Mucosa of rectum (tissue), 2 donors: ENCODE data around the gene NPPB.

ENCODE experiments used
- H3K27ac ChIP-seq, 2 donors: one replicate each; pipeline ENCODE4 v1.7.0; 2013; ENCODE audit warnings: inconsistent platforms in 2 of 2, low read depth in 2 of 2, low read length in 2 of 2
- H3K27me3 ChIP-seq, 2 donors: one replicate each; pipeline ENCODE4 v1.7.0; 2013; ENCODE audit warnings: low read length in 2 of 2; ENCODE audit not compliant: control insufficient read depth in 2 of 2, insufficient read depth in 2 of 2
- H3K36me3 ChIP-seq, 2 donors: one replicate each; pipeline ENCODE4 v1.7.0; 2013; ENCODE audit warnings: low read length in 2 of 2; ENCODE audit not compliant: control insufficient read depth in 2 of 2, insufficient read depth in 2 of 2
- H3K4me1 ChIP-seq, 2 donors: one replicate each; pipeline ENCODE4 v1.7.0; 2013; ENCODE audit warnings: low read length in 2 of 2, mild to moderate bottlenecking in 1 of 2; ENCODE audit not compliant: control insufficient read depth in 2 of 2, insufficient read depth in 2 of 2
- H3K4me3 ChIP-seq, 2 donors: one replicate each; pipeline ENCODE4 v1.7.0; 2013; ENCODE audit warnings: low read length in 2 of 2
- H3K9ac ChIP-seq, 2 donors: one replicate each; pipeline ENCODE4 v1.7.0; 2013; ENCODE audit warnings: low read length in 2 of 2, low read depth in 1 of 2, mild to moderate bottlenecking in 1 of 2
- H3K9me3 ChIP-seq, 2 donors: one replicate each; pipeline ENCODE4 v1.7.0; 2013; ENCODE audit warnings: low read length in 2 of 2; ENCODE audit not compliant: control insufficient read depth in 2 of 2
- donor health status: healthy.
- donor health status: Normal muscosa, but diverticular disease.

Gene NPPB

GRCh38 chr1:11835441-11836225 lies 23.1 kb downstream of the NPPB start:
- H3K9me3 ChIP-seq: no peaks in the 10 kb centered on the region
- no peak overlapping the region for H3K27ac ChIP-seq
- H3K9ac ChIP-seq: no peak overlapping the region
- H3K4me1 ChIP-seq: no peaks in the 10 kb centered on the region
- peaks cover 75 to 89% of the 10 kb centered on the region in 2 donors for H3K36me3 ChIP-seq
- no peaks in the 10 kb centered on the region for H3K27me3 ChIP-seq
- H3K4me3 ChIP-seq: no peak overlapping the region

DNA sequence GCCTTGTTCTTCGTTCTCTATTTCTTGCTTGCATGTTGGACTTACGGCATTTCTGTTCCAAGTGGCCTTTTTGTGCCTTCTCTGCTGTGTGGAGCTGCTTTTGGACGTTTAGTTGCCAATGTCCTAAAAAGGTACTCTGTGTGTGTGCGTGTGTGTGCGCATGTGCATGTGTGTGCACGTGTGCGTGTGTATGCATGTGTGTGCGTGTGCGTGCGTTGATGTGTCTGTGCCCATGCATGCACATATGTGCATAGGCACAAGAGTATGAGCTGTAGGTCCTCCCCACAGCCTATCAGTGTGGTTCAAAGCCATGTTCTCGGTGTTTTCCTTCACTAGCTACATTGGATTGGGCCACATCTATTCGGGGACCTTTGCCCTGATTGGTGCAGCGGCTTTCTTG lies 24.8 kb downstream of the NPPB start:
- Histone ChIP-seq H3K9ac (no peak overlapping the region), H3K9me3 (no peaks in the 10 kb centered on the region), H3K27ac (no peak overlapping the region), H3K4me3 (no peak overlapping the region), H3K27me3 (no peaks in the 10 kb centered on the region), H3K4me1 (no peaks in the 10 kb centered on the region), H3K36me3 (peaks cover 70 to 85% of the 10 kb centered on the region in 2 donors)

- Histone ChIP-seq H3K4me3 (no peak overlapping the region), H3K9ac (no peak overlapping the region), H3K27ac (no peak overlapping the region), H3K36me3 (peaks cover 73 to 85% of the 10 kb centered on the region in 2 donors), H3K27me3 (no peaks in the 10 kb centered on the region), H3K9me3 (no peaks in the 10 kb centered on the region), H3K4me1 (no peaks in the 10 kb centered on the region)
Measured at GRCh38 chr1:11833497-11833896, 25.2 kb downstream of the NPPB start.

GRCh38 chr1:11831945-11832725 lies 26.6 kb downstream of the NPPB start:
- H3K36me3 ChIP-seq: peaks cover 69 to 82% of the 10 kb centered on the region in 2 donors
- no peak overlapping the region for H3K9ac ChIP-seq
- H3K4me1 ChIP-seq: no peaks in the 10 kb centered on the region
- no peak overlapping the region for H3K27ac ChIP-seq
- H3K27me3 ChIP-seq: no peaks in the 10 kb centered on the region
- no peak overlapping the region for H3K4me3 ChIP-seq
- no peaks in the 10 kb centered on the region for H3K9me3 ChIP-seq

DNA sequence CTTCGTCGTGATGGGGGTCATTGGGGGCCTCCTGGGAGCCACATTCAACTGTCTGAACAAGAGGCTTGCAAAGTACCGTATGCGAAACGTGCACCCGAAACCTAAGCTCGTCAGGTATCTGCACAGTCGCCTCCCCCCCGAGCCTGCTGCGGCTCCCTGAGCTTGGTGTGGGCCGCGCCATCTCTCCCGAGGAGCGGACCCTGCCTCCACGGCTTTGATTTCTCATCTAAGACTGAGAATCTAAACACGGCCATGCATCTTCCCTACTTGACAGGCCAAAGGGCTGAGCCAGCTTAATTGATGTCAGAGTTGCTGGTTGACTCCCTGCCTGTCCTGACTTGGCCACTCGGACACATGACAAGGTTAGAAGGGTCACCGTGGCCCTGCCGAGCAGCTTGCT lies 30.2 kb downstream of the NPPB start:
- Histone ChIP-seq H3K27me3 (no peaks in the 10 kb centered on the region), H3K9ac (no peak overlapping the region), H3K27ac (no peak overlapping the region), H3K4me1 (no peaks in the 10 kb centered on the region), H3K9me3 (no peaks in the 10 kb centered on the region), H3K36me3 (peaks cover 63 to 68% of the 10 kb centered on the region in 2 donors), H3K4me3 (no peak overlapping the region)

GRCh38 chr1:11826946-11827345 lies 31.8 kb downstream of the NPPB start:
- Histone ChIP-seq H3K36me3 (peaks cover 59 to 65% of the 10 kb centered on the region in 2 donors), H3K9ac (no peak overlapping the region), H3K9me3 (no peaks in the 10 kb centered on the region), H3K4me3 (no peak overlapping the region), H3K4me1 (no peaks in the 10 kb centered on the region), H3K27me3 (no peaks in the 10 kb centered on the region), H3K27ac (no peak overlapping the region)

DNA sequence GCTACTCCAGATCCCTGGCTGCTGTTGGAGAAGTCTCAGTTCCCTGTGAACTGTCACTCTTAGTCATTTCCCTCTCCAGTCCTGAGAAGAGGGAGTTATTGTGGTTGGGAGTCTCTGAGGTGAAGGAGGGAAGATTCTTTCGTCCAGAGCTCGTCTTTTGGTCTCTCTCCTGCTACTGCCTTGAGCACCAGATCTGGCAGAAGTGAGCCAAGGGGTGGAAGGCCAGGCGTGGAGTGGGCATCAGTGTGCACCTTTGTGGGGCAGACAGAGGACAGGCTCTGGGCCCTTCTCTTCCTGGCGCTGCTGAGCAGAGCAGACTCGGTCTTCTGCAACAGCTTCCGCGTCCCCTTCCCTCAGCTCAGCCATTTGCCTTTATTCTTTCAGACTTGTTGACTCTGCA lies 33.6 kb downstream of the NPPB start:
- H3K9me3 ChIP-seq: no peaks in the 10 kb centered on the region
- H3K9ac ChIP-seq: no peak overlapping the region
- H3K27ac ChIP-seq: no peak overlapping the region
- H3K27me3 ChIP-seq: no peaks in the 10 kb centered on the region
- H3K4me3 ChIP-seq: no peak overlapping the region
- no peaks in the 10 kb centered on the region for H3K4me1 ChIP-seq
- H3K36me3 ChIP-seq: peaks cover 54 to 60% of the 10 kb centered on the region in 2 donors

- Histone ChIP-seq H3K27ac (no peak overlapping the region), H3K9ac (no peak overlapping the region), H3K36me3 (peaks cover 51 to 59% of the 10 kb centered on the region in 2 donors), H3K9me3 (no peaks in the 10 kb centered on the region), H3K27me3 (no peaks in the 10 kb centered on the region), H3K4me1 (no peaks in the 10 kb centered on the region), H3K4me3 (no peak overlapping the region)
Measured at GRCh38 chr1:11823366-11824137, 35.2 kb downstream of the NPPB start.

DNA sequence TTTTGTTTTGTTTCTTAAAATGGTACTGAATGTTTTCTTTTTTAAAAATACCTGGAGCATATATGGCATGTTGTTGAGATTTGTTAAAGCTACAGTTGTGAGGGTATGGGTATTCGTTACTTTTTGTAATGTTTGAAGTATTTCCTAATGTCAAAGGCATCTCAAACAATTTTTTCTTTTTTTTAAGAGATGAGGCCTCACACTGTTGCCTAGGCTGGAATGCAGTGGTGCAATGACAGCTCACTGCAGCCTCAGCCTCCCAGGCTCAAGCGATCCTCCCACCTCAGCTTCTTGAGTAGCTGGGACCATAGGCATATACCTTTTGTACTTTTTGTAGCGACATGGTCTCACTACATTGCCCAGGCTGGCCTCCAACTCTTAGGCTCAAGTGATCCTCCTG lies 36.7 kb downstream of the NPPB start:
- peaks cover 0 to 5% of the 10 kb centered on the region in 2 donors for H3K4me1 ChIP-seq
- no peak overlapping the region for H3K9ac ChIP-seq
- peaks cover 52 to 54% of the 10 kb centered on the region in 2 donors for H3K36me3 ChIP-seq
- no peak overlapping the region for H3K27ac ChIP-seq
- no peaks in the 10 kb centered on the region for H3K9me3 ChIP-seq
- no peaks in the 10 kb centered on the region for H3K27me3 ChIP-seq
- H3K4me3 ChIP-seq: no peak overlapping the region

DNA sequence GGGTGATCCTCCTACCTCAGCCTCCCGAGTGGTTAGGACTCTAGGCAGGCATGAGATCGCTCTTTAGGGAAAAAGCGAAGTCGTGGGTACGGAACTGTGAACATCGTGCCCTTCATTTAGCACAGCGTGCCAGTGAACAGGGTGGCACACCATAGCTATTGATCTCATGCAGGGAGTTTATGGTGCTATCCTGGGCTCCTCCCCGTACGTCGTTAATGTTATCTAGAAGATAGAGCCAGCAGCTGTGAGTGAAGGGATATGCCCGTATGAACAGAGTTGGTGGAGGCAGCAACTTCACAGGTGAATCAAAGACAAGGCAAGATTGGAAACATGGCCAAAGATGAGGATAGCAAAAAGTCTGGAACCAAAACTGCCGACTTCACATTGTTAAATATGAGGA lies 41.6 kb downstream of the NPPB start:
- peaks cover 0 to 12% of the 10 kb centered on the region in 2 donors for H3K4me1 ChIP-seq
- no peaks in the 10 kb centered on the region for H3K27me3 ChIP-seq
- H3K36me3 ChIP-seq: peaks cover 33 to 45% of the 10 kb centered on the region in 2 donors
- H3K9me3 ChIP-seq: no peaks in the 10 kb centered on the region
- no peak overlapping the region for H3K4me3 ChIP-seq
- H3K9ac ChIP-seq: no peak overlapping the region
- no peak overlapping the region for H3K27ac ChIP-seq
